Neural cell (in vitro differentiated cells): ENCODE data around the gene HEMK1. TPM values are rescaled to one million over a fixed set of nuclear protein-coding genes. Genes with fewer than 3 reads are reported as not detected.

ENCODE experiments used
- H2AFZ ChIP-seq: fragments of 200-600, 300-800 bp; sonication (generic), shearing (Covaris generic); 2 replicates; pipeline ENCODE4 v1.6.0; 2014; ENCODE audit warnings: low read depth, mild to moderate bottlenecking, antibody characterized with exemption, low read length, moderate library complexity
- H3F3A ChIP-seq: fragments of 200-600 bp; shearing (Covaris generic); 2 replicates; pipeline ENCODE4 v1.6.1; 2016; ENCODE audit warnings: mild to moderate bottlenecking, moderate library complexity, mixed read lengths, antibody characterized with exemption, low read length; ENCODE audit not compliant: insufficient read depth, poor library complexity, severe bottlenecking
- H3K27ac ChIP-seq: fragments of 200-600, 300-800 bp; sonication (generic), shearing (Covaris generic); 2 replicates; pipeline ENCODE4 v1.5.1; 2014; ENCODE audit warnings: mild to moderate bottlenecking, low read length, moderate library complexity
- H3K27me3 ChIP-seq: fragments of 300-800, 200-600 bp; sonication (generic), shearing (Covaris generic); 2 replicates; pipeline ENCODE4 v1.6.0; 2014; ENCODE audit warnings: mild to moderate bottlenecking, low read depth, low read length, moderate library complexity; ENCODE audit not compliant: insufficient read depth
- H3K36me3 ChIP-seq: fragments of 300-800, 200-600 bp; sonication (generic), shearing (Covaris generic); 2 replicates; pipeline ENCODE4 v1.5.1; 2014; ENCODE audit warnings: mild to moderate bottlenecking, antibody characterized with exemption, low read length, moderate library complexity; ENCODE audit not compliant: insufficient read depth
- H3K4me2 ChIP-seq: fragments of 300-800, 200-600 bp; sonication (generic), shearing (Covaris generic); 2 replicates; pipeline ENCODE4 v1.6.0; 2014; ENCODE audit warnings: mild to moderate bottlenecking, low read length
- H3K4me3 ChIP-seq: fragments of 300-800, 200-600 bp; sonication (generic), shearing (Covaris generic); 2 replicates; pipeline ENCODE4 v1.5.1; 2014; ENCODE audit warnings: mild to moderate bottlenecking, low read length, moderate library complexity
- H3K79me2 ChIP-seq: fragments of 200-600 bp; shearing (Covaris generic); replicated peaks from 2 replicates; pipeline ENCODE4 v1.6.0; 2014; ENCODE audit warnings: mild to moderate bottlenecking, low read length, moderate library complexity; ENCODE audit not compliant: insufficient read depth
- H3K9ac ChIP-seq: fragments of 300-800, 200-600 bp; sonication (generic), shearing (Covaris generic); 2 replicates; pipeline ENCODE4 v1.6.1; 2016; ENCODE audit warnings: mild to moderate bottlenecking, low read length, mixed read lengths
- H3K9me2 ChIP-seq: fragments of 200-600 bp; shearing (Covaris generic); 2 replicates; pipeline ENCODE4 v1.6.1; 2016; ENCODE audit warnings: mild to moderate bottlenecking, low read length, mixed read lengths; ENCODE audit not compliant: insufficient read depth
- H3K9me3 ChIP-seq: fragments of 200-600, 300-800 bp; sonication (generic), shearing (Covaris generic); 2 replicates; pipeline ENCODE4 v1.6.1; 2016; ENCODE audit warnings: mild to moderate bottlenecking, mixed run types, low read length, moderate library complexity, mixed read lengths
- H4K20me1 ChIP-seq: fragments of 200-600 bp; shearing (Covaris generic); 2 replicates; pipeline ENCODE4 v1.6.1; 2016; ENCODE audit warnings: mild to moderate bottlenecking, mixed run types; ENCODE audit not compliant: insufficient read depth
- EP300 ChIP-seq: fragments of 450-650 bp; conservative IDR thresholded peaks from 2 replicates; pipeline ENCODE4 v1.6.1; 2014; ENCODE audit warnings: antibody characterized with exemption, mild to moderate bottlenecking, moderate library complexity; ENCODE audit not compliant: poor library complexity, severe bottlenecking
- EZH2 ChIP-seq: fragments of 200-600, 300-800 bp; shearing (Covaris generic), sonication (generic); IDR thresholded peaks from 2 replicates; pipeline ENCODE4 v1.6.1; 2014; ENCODE audit warnings: antibody characterized with exemption, low read length, borderline replicate concordance, mild to moderate bottlenecking; ENCODE audit not compliant: insufficient read depth, poor library complexity, severe bottlenecking
- MXI1 ChIP-seq: fragments of 450-650 bp; conservative IDR thresholded peaks from 2 replicates; pipeline ENCODE4 v1.6.1; 2014; ENCODE audit warnings: antibody characterized with exemption, mild to moderate bottlenecking; ENCODE audit not compliant: poor library complexity, severe bottlenecking
- POLR2AphosphoS5 ChIP-seq: IDR thresholded peaks from 2 replicates; pipeline ENCODE4 v1.6.1; 2012
- RAD21 ChIP-seq: fragments of 450-650 bp; conservative IDR thresholded peaks from 2 replicates; pipeline ENCODE4 v1.6.1; 2014; ENCODE audit warnings: antibody characterized with exemption, mild to moderate bottlenecking, moderate library complexity
- SMC3 ChIP-seq: fragments of 450-650 bp; conservative IDR thresholded peaks from 2 replicates; pipeline ENCODE4 v1.6.1; 2014; ENCODE audit warnings: antibody characterized with exemption, mild to moderate bottlenecking, moderate library complexity; ENCODE audit not compliant: poor library complexity
- TAF1 ChIP-seq: IDR thresholded peaks from 2 replicates; pipeline ENCODE4 v1.6.1; 2012; ENCODE audit warnings: low read depth
- polyA plus RNA-seq: library from polyadenylated mRNA; depleted of rRNA; stranded (reverse); fragments of >200 nt; gene quantifications from 2 replicates; pipeline ENCODE4 v1.2.3, GENCODE V29; 2014
- TF ChIP-seq, protein P1 (sequence below): fragments of 450-650 bp; IDR thresholded peaks from 2 replicates; pipeline ENCODE4 v1.5.1; 2014; ENCODE audit warnings: antibody characterized with exemption, mild to moderate bottlenecking, moderate library complexity; ENCODE audit not compliant: poor library complexity, severe bottlenecking
- TF ChIP-seq, protein P2 (sequence below): IDR thresholded peaks from 2 replicates; pipeline ENCODE4 v1.6.1; 2012; ENCODE audit warnings: borderline replicate concordance

The HEMK1 gene
- polyA plus RNA-seq, 1 donor from 2014 or later: 24.4 TPM

DNA sequence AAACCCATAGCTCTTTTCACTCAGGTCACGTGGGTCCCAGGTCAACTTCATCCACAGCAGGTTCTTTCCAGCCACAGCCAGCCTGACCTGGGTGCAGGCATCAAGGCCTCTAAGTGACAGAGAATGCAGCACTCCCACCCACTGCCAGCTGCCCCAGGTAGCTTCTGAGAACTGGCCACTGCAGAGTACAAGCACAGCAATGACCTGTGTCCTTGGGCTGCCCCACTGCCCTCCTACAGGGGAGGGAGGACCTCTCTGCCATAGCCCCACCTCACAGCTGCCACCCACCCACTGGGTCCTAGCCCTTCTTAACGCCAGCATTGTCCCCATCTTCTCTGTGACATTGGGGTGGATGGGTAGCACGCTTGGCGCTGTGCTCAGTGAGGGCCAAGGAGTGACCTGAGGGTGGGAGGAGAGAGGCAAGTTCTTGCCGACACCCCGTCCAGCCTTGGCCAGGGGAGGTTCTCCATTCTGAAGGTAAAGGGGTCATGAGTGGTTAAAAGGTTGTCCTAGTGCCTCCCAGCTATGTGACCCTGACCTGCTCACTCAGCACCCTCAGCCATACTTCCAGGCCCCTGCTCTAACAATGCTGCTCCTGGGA, 29.9 kb downstream of the HEMK1 start:
- Histone ChIP-seq H3K9me2 (no peaks in the 10 kb centered on the region), H3K27me3 (no peaks in the 10 kb centered on the region), H3K9me3 (no peaks in the 10 kb centered on the region), H3K4me2 (no peak overlapping the region), H3K79me2 (no peaks in the 10 kb centered on the region), H2AFZ (no peak overlapping the region), H3K27ac (no peak overlapping the region), H3K9ac (no peak overlapping the region), H3K4me3 (no peak overlapping the region), H3F3A (no peaks in the 10 kb centered on the region), H4K20me1 (no peaks in the 10 kb centered on the region), H3K36me3 (no peaks in the 10 kb centered on the region)
- no peak for TF ChIP-seq SMC3
- no peak for TF ChIP-seq TAF1
- no peak for TF ChIP-seq RAD21
- TF ChIP-seq POLR2AphosphoS5: no peak
- TF ChIP-seq, protein P1, sequence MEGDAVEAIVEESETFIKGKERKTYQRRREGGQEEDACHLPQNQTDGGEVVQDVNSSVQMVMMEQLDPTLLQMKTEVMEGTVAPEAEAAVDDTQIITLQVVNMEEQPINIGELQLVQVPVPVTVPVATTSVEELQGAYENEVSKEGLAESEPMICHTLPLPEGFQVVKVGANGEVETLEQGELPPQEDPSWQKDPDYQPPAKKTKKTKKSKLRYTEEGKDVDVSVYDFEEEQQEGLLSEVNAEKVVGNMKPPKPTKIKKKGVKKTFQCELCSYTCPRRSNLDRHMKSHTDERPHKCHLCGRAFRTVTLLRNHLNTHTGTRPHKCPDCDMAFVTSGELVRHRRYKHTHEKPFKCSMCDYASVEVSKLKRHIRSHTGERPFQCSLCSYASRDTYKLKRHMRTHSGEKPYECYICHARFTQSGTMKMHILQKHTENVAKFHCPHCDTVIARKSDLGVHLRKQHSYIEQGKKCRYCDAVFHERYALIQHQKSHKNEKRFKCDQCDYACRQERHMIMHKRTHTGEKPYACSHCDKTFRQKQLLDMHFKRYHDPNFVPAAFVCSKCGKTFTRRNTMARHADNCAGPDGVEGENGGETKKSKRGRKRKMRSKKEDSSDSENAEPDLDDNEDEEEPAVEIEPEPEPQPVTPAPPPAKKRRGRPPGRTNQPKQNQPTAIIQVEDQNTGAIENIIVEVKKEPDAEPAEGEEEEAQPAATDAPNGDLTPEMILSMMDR: no peak
- no peak for TF ChIP-seq EZH2
- TF ChIP-seq MXI1: no peak
- TF ChIP-seq EP300: no peak
- TF ChIP-seq, protein P2, sequence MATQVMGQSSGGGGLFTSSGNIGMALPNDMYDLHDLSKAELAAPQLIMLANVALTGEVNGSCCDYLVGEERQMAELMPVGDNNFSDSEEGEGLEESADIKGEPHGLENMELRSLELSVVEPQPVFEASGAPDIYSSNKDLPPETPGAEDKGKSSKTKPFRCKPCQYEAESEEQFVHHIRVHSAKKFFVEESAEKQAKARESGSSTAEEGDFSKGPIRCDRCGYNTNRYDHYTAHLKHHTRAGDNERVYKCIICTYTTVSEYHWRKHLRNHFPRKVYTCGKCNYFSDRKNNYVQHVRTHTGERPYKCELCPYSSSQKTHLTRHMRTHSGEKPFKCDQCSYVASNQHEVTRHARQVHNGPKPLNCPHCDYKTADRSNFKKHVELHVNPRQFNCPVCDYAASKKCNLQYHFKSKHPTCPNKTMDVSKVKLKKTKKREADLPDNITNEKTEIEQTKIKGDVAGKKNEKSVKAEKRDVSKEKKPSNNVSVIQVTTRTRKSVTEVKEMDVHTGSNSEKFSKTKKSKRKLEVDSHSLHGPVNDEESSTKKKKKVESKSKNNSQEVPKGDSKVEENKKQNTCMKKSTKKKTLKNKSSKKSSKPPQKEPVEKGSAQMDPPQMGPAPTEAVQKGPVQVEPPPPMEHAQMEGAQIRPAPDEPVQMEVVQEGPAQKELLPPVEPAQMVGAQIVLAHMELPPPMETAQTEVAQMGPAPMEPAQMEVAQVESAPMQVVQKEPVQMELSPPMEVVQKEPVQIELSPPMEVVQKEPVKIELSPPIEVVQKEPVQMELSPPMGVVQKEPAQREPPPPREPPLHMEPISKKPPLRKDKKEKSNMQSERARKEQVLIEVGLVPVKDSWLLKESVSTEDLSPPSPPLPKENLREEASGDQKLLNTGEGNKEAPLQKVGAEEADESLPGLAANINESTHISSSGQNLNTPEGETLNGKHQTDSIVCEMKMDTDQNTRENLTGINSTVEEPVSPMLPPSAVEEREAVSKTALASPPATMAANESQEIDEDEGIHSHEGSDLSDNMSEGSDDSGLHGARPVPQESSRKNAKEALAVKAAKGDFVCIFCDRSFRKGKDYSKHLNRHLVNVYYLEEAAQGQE: no peak

DNA sequence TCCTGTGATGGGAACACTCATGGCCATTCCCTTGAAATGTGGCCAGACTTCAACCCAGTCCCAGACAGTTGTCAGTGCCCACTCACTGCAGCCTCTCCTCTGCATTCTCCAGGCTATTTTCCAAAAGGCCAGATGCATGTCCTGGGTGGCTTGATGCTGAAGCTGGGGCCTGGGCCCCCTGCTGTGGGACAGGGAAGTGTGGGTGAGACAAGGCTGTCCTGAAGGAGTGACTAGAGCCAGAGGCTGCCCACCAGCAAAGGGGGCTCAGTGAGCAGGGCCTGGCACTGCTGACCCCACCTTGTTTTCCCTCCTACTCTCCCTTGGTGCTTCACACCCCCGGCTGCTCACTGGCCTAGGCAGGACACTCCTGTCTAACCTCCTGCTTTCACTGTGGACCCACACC, 30.4 kb downstream of the HEMK1 start:
- Histone ChIP-seq H3K27me3 (no peaks in the 10 kb centered on the region), H3K79me2 (no peaks in the 10 kb centered on the region), H3K9me2 (no peaks in the 10 kb centered on the region), H2AFZ (no peak overlapping the region), H3K9me3 (no peaks in the 10 kb centered on the region), H3K4me3 (no peak overlapping the region), H3K27ac (no peak overlapping the region), H3K4me2 (no peak overlapping the region), H4K20me1 (no peaks in the 10 kb centered on the region), H3F3A (no peaks in the 10 kb centered on the region), H3K9ac (no peak overlapping the region), H3K36me3 (no peaks in the 10 kb centered on the region)
- TF ChIP-seq EZH2 (no peak), RAD21 (no peak), POLR2AphosphoS5 (no peak), TAF1 (no peak), MXI1 (no peak), EP300 (no peak), SMC3 (no peak)
- TF ChIP-seq, protein P1: no peak
- TF ChIP-seq, protein P2: no peak
